ENCODE measurements around the gene F2R.

- TF ChIP-seq, protein P1, sequence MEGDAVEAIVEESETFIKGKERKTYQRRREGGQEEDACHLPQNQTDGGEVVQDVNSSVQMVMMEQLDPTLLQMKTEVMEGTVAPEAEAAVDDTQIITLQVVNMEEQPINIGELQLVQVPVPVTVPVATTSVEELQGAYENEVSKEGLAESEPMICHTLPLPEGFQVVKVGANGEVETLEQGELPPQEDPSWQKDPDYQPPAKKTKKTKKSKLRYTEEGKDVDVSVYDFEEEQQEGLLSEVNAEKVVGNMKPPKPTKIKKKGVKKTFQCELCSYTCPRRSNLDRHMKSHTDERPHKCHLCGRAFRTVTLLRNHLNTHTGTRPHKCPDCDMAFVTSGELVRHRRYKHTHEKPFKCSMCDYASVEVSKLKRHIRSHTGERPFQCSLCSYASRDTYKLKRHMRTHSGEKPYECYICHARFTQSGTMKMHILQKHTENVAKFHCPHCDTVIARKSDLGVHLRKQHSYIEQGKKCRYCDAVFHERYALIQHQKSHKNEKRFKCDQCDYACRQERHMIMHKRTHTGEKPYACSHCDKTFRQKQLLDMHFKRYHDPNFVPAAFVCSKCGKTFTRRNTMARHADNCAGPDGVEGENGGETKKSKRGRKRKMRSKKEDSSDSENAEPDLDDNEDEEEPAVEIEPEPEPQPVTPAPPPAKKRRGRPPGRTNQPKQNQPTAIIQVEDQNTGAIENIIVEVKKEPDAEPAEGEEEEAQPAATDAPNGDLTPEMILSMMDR (conservative IDR thresholded peaks at IDR 0.05; ENCODE audit: low read depth, low read length) = no peak
- TF ChIP-seq EZH2 (IDR thresholded peaks at IDR 0.05; ENCODE audit: low read length, unreplicated experiment) (no peak), EZH2phosphoT487 (IDR thresholded peaks at IDR 0.05; ENCODE audit: borderline replicate concordance, low read length) (no peak)
Observed at GRCh38 chr5:76718381-76718832, 2.5 kb downstream of the F2R start.

Measured in PC-3 (cell line).